HUES6 (cell line): ENCODE data around the gene HEXIM2.
A peak's percentile ranks its signal among the peaks of the same experiment; 100 is the strongest.

ENCODE experiments used
- H3K27ac ChIP-seq: 2 replicates; pipeline ENCODE4 v1.7.0; 2013; ENCODE audit warnings: low read depth, mild to moderate bottlenecking, low read length, inconsistent platforms
- H3K27me3 ChIP-seq: 2 replicates; pipeline ENCODE4 v1.6.1; 2013; ENCODE audit warnings: low read length; ENCODE audit not compliant: control insufficient read depth, insufficient read depth
- H3K36me3 ChIP-seq: 2 replicates; pipeline ENCODE4 v1.6.1; 2013; ENCODE audit warnings: low read length; ENCODE audit not compliant: control insufficient read depth, insufficient read depth
- H3K4me1 ChIP-seq: 2 replicates; pipeline ENCODE4 v1.6.1; 2013; ENCODE audit warnings: low read length; ENCODE audit not compliant: control insufficient read depth, insufficient read depth
- H3K4me3 ChIP-seq: 2 replicates; pipeline ENCODE4 v1.5.1; 2013; ENCODE audit warnings: low read depth, low read length
- H3K9ac ChIP-seq: one replicate; pipeline ENCODE4 v1.6.1; 2013; ENCODE audit warnings: mild to moderate bottlenecking, low read length
- H3K9me3 ChIP-seq: 2 replicates; pipeline ENCODE4 v1.6.1; 2013; ENCODE audit warnings: low read depth, low read length; ENCODE audit not compliant: control insufficient read depth, insufficient read depth

HEXIM2 gene

DNA sequence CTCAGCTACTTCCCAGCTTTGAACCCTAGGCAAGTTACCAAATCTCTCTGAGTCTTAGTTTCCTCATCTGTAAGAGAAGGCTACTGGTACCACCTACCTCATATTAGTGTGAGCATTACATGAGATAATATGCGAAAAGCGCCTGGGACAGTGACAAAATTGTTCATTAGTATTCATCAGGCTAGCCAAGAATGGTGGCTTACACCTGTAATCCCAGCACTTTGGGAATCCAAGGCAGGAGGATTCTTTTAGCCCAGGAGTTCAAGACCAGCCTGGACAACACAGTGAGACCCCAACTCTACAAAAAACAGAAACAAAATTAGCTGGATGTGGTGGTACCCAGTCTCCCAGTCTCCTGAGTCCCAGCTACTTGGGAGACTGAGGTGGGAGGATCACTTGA, 32.7 kb upstream of the HEXIM2 start:
- Histone ChIP-seq H3K27me3 (no peaks in the 10 kb centered on the region), H3K9ac (no peak overlapping the region), H3K4me1 (peaks cover 41% of the 10 kb centered on the region), H3K27ac (no peak overlapping the region), H3K9me3 (no peaks in the 10 kb centered on the region), H3K4me3 (no peak overlapping the region), H3K36me3 (no peaks in the 10 kb centered on the region)

DNA sequence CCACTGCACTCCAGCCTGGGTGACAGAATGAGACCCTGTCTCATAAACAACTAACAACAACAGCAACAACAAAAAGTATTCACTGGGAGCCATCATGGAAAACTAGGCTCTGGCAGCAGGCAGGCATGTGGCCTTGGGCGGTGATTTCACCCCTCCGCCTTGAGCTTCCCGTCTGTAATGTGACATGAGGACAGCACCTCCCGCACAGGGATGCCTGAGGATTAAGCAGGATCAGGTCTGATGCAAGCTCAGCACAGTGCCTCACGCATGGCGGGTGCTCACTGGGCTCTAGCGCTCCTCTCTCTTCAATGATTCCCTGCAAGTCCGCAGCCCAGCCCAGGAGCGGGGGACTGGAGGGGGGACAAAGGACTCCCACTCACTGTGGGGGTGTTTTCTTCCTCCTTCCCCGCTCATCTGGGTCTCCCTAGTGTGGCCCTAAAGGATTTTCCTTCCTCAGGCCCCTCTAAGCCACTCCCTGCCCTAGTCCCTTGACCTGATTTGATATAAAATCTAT, 32.2 kb upstream of the HEXIM2 start:
- no peaks in the 10 kb centered on the region for H3K9me3 ChIP-seq
- no peak overlapping the region for H3K9ac ChIP-seq
- H3K36me3 ChIP-seq: no peaks in the 10 kb centered on the region
- H3K27ac ChIP-seq: no peak overlapping the region
- no peak overlapping the region for H3K4me3 ChIP-seq
- H3K4me1 ChIP-seq: peaks cover 36% of the 10 kb centered on the region
- no peaks in the 10 kb centered on the region for H3K27me3 ChIP-seq

DNA sequence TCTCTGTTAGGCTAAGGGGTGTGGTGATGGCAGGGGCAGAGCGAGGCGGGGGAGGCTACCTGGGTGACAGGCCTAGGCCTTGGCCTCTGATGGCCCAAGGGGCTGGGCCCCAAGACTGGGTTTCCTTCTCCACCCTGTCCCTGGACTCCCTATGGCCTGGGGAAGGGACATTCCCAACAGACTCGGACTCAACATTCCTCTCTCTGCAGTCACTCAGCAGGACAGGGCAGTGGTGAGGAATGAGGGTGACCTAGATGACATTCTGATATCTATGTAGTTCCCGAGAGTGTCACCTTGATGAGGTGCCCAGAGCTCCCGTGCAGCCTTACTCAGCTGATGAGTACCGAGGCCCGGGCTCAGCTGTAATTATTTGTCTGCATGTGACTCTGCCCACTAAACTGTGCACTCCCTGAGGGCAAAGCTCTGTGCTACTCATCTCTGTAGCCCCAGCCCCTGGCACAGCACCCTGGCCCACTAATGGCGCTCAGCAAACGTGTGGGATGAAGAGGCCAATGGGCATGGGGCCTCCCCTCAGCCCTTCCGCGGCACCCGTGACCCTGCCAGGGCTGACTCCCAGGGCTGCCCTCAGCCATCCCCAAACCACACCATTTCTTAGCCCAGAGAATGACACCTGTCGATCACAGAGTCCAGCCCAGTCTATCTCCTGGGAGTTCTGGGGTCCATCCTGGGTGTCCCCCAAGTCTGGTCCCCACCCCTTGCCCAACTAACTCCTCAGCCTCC, 31.6 kb upstream of the HEXIM2 start:
- no peak overlapping the region for H3K27ac ChIP-seq
- H3K9me3 ChIP-seq: no peaks in the 10 kb centered on the region
- peaks cover 33% of the 10 kb centered on the region; the same call in 1 of the 2 replicates for H3K4me1 ChIP-seq
- no peaks in the 10 kb centered on the region for H3K36me3 ChIP-seq
- H3K9ac ChIP-seq: no peak overlapping the region
- H3K4me3 ChIP-seq: no peak overlapping the region
- no peaks in the 10 kb centered on the region for H3K27me3 ChIP-seq

DNA sequence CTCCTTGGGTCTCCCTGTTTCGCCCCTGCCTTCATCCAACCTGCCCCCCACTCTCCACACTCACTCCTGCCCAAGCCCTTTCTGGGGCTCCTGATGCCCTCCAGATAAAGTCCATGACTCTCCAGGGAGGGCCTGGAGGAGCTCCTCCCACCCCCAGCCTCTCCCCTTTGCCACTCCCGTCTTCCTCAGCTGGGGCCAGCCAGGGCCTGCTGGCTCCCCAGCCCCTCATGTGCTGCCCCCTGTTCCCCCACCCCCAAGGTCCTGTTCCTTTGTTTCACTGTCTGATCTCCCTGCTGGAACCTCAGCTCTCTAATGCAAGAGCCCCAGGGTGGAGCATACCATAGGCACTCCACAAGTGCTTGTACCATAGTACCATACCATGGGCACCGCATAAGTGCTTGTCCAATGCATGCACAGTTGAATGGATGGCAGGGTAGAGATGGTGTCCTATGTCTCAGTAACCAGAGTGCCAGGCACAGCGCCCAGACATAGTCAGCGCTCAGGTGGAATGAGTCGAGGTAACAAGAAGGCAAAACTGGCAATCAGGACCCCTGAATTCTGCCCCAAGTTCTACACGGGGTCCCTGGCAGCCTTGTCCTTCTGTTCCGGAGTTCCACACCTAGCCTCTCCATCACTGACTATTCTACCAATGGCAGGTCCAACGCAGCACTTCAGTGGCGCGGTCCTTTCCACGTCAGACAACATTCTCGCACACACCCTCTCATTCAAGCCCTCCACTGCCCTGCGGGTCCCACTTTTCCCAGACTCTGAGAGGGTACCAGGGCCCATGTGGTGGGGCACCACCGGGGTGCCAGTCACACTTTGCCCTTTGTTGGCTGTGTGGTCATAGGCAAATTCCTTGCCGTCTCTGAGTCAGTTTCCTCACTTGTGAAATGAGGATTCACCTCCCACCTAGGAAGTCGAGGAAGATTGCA, 30.7 kb upstream of the HEXIM2 start:
- peak overlapping the region; percentile 87 for H3K4me3 ChIP-seq
- H3K27ac ChIP-seq: no peak overlapping the region
- no peaks in the 10 kb centered on the region for H3K9me3 ChIP-seq
- H3K9ac ChIP-seq: no peak overlapping the region
- H3K27me3 ChIP-seq: no peaks in the 10 kb centered on the region
- peaks cover 36% of the 10 kb centered on the region for H3K4me1 ChIP-seq
- H3K36me3 ChIP-seq: no peaks in the 10 kb centered on the region

DNA sequence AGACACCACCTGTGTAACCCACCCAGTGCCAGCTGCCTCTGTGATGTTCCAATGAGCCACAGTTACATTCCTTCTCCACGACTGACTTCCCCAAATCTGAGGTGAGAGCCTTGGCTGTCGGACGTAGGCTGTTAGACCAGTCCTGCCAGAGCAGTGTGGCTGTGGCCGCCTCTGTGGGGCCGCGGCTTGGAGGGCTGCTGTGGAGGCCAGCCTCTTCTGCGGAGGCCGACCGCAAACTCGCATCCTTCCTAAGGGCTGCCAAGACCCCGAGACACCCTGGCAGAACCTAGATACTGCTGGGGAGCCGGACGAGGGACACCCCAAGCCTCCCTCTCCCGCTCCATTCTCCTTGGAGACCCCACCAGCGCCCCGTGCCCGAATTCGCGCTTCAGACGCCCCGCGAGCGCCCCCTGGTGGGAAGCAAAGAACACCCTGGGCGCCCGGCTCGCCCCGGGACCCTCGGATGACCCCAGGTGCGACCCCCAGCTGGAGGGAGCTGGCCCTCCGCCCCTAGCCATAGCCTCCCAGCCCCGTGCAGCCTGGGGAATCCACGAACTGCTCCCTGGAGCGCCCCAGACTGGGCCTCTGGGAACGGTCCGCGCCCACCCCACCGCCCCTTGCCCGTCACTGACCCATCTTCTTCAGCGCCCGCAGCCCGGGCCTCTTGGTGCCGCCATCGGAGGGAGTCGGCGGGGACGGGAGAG, 29.9 kb upstream of the HEXIM2 start:
- H3K27ac ChIP-seq: no peak overlapping the region
- H3K4me1 ChIP-seq: peaks cover 39% of the 10 kb centered on the region

DNA sequence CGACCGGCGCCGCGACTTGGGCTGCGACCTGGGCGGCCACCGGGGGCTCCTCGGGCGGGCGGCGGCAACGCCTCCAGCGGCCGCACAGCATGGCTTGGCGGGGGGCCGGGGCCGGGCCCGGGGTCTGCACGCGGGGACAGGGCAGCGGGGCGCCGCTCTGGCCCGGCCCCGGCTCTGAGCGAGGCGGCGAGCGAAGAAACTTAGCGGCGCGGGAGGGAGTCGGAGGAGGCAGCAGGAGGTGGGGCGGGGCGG, 29.4 kb upstream of the HEXIM2 start, which contains the start of gene PLCD3:
Gene PLCD3 (minus strand): TSS at position 196 of the 252 bp plus-strand sequence. CDS start 105 bp downstream, at position 91.
- no peaks in the 10 kb centered on the region for H3K27me3 ChIP-seq
- no peak within 1 kb of the TSS for H3K27ac ChIP-seq
- peak within 1 kb of the TSS; percentile 87 for H3K4me3 ChIP-seq
- no peaks in the 10 kb centered on the region for H3K36me3 ChIP-seq
- peak within 1 kb of the TSS; percentile 62 for H3K9ac ChIP-seq
- no peaks in the 10 kb centered on the region for H3K9me3 ChIP-seq
- peaks cover 36% of the 10 kb centered on the region for H3K4me1 ChIP-seq

More for the DNA sequence above, 29.9 kb upstream of the HEXIM2 start:
- Histone ChIP-seq H3K4me3 (peak overlapping the region; percentile 87), H3K9me3 (no peaks in the 10 kb centered on the region), H3K36me3 (no peaks in the 10 kb centered on the region), H3K27me3 (no peaks in the 10 kb centered on the region), H3K9ac (peak overlapping the region; percentile 40)

DNA sequence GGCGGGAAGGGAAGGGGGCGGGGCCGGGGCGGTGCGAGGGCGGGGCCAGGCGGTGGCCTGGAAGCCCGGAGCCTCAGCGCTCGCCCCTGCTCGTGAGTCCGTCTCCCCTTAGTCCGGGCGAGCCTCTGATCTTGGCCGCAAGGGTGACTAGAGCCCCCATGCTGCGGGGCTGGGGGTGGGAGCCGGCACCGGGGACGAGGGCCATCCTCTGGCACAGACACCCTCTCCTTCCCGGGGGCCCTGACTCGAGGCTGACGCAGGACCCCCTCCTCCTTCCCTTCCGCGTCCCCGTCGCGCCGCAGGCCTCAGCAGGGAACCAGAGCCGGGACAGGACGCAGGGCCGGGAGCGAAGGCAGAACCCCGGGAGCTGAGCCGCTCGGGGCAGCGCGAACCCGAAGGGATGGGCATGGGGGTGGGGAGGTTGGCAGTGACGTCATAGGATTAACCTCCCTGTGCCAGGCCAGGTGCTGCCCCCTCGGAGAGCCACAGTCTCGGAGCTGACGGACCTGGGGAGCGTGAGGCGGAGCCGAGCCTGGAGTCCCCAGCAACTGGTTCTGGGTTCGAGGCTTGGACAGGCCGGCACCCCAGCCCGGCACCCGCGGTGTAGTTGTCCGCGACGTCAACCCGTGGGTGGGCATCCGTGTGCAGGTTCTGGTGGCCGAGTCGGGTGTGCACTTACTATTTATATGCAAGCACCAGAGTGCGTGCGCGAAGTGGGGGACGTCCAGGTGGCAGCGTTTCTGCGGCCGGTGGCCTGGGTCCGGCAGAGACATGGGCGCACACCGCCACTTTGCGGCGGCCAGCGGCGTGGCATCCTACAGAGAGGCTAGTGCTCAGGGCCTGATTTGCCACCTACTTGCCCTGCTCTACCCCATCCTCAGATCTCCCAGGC, 28.9 kb upstream of the HEXIM2 start:
- Histone ChIP-seq H3K36me3 (no peaks in the 10 kb centered on the region), H3K9ac (peak overlapping the region; percentile 62), H3K9me3 (no peaks in the 10 kb centered on the region), H3K4me3 (peak overlapping the region; percentile 87), H3K4me1 (peaks cover 30% of the 10 kb centered on the region), H3K27ac (no peak overlapping the region), H3K27me3 (no peaks in the 10 kb centered on the region)

DNA sequence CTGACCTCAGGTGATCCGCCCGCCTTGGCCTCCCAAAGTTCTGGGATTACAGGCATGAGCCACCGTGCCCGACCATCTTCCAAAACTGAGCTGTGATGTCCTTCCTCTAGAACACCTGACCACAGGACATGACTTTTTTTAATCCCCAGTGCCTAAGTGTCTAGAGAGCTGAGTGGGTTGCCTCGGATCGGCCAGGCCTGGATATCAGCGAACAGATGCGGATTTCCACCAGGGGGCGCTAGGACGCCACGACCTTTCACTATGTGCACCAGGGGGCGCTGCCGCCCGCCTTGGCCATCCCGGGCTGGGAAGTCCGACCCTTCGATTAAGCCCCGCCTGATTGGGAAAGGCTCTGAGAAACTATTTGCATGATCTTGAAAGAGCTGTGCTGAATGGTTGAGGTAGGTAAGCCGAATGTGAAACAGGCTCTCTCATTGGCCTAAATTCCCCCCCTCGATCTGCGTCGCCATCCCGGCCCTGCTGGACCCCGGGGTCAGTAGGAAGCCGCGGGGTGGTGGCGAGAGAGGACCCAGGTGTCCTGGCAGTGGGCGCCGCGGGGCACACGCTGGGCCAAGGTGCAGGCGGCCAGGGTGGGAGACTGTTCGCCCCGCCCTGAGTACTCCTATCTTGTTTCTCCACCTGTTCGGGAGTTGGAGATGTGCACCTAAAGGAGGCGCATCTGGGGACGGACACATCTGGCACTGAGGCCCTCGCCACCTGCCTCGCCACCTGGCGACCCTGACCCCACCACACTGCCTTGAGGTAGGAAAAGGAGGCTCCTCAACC, 26.3 kb upstream of the HEXIM2 start, which contains the start of gene ACBD4:
Gene ACBD4 (plus strand): TSS at position 496 of the 786 bp plus-strand sequence. CDS start 458 bp downstream, outside the sequence.
- Histone ChIP-seq H3K27ac (no peak within 1 kb of the TSS), H3K27me3 (no peaks in the 10 kb centered on the region), H3K36me3 (no peaks in the 10 kb centered on the region), H3K4me1 (peaks cover 19% of the 10 kb centered on the region), H3K9ac (no peak within 1 kb of the TSS), H3K4me3 (peak within 1 kb of the TSS; percentile 62), H3K9me3 (no peaks in the 10 kb centered on the region)

DNA sequence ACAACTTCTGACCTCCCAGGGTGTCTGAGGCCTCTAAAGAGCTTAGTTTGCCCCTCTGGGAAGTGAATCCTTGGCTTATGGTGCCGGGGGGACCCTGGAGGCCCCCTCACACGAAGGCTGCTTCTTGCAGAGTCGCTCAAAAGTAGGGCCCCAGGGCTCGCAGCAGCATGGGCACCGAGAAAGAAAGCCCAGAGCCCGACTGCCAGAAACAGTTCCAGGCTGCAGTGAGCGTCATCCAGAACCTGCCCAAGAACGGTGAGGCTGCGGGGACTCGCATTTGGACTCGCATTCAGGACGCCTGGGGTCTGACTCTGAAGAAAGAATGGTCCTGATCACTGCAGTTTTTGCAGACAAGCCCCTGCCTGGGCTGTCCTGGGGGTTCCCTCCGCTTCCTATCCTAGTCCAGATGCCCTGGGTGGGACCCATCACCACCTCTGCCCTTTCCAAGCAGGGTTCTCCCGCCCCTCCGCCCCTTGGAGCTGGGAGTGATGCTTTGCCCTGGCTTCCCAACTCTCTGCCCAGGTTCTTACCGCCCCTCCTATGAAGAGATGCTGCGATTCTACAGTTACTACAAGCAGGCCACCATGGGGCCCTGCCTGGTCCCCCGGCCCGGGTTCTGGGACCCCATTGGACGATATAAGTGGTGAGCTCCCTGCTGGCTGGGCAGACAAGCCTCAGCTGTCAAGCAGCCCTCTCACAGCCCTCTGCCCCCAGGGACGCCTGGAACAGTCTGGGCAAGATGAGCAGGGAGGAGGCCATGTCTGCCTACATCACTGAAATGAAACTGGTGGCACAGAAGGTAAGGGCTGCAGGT, 25.5 kb upstream of the HEXIM2 start:
- H3K27ac ChIP-seq: no peak overlapping the region
- H3K4me3 ChIP-seq: peak overlapping the region; percentile 62
- no peaks in the 10 kb centered on the region for H3K36me3 ChIP-seq
- H3K4me1 ChIP-seq: peaks cover 18% of the 10 kb centered on the region
- no peak overlapping the region for H3K9ac ChIP-seq
- H3K9me3 ChIP-seq: no peaks in the 10 kb centered on the region
- no peaks in the 10 kb centered on the region for H3K27me3 ChIP-seq
